Fibroblast of peridontal ligament (primary cell): ENCODE results near the gene BBC3.

ENCODE experiments used
- DNase-seq: peaks from one replicate; pipeline ENCODE4 v3.0.0-alpha.2; 2010; ENCODE audit errors: extremely low read depth

The BBC3 gene

GRCh38 chr19:47195434-47195833 is 35.6 kb downstream of the BBC3 start:
- DNase-seq: no peak

DNA sequence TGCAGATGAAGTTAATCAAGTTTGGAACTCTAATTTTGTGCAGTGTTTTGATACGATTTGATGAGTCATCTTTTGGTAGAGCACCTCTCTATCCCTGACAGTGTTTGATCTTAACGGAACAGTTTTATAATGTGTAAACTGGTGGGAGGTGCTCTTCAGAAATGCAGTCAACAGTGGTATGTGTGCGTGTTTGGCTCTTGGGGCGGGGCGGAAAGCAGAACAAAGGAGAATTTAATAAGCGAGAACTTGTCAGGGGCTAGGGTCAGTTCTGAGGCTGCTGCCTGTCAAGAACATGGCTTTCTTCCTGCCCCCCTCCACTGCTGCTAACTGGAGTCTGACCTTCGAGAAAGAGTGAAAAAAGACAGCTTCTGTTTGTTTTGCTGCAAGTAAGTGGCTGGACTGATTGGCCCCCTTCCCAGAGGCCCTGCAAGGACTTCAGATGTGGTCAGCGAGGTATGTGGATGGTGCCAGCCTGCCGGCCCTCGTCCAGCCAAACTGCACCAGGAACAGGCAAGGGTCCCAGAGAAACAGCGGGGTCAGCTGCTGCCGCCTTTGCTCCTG is 40.8 kb downstream of the BBC3 start:
- peak; percentile 74 for DNase-seq

DNA sequence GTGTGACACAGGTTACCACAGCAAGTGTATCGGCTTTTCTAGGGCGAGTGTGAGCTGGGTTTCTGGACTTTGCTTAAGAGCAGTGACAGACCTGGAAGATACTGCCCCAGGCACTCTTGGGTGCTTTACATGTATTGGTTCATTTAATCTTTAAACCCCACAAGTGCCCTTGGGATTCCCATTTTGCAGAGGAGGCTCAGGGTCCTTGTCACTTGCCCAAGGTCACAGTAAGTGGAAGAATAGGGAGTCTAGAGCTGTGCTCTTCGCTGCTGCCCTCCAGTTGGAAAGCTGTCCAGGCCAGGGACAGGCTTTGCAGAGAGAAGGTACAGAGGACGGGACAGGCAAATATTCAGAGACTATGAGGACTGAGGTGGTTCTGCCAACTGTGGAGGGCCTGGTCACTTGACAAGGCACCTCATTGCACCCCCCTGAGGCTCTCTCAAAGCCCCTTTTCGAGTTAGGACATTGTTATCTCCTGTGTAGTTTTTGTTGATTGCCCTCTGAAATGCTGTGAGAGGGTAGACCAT is 42.4 kb downstream of the BBC3 start:
- DNase-seq: no peak

GRCh38 chr19:47187797-47188196 is 43.2 kb downstream of the BBC3 start:
- DNase-seq: no peak

DNA sequence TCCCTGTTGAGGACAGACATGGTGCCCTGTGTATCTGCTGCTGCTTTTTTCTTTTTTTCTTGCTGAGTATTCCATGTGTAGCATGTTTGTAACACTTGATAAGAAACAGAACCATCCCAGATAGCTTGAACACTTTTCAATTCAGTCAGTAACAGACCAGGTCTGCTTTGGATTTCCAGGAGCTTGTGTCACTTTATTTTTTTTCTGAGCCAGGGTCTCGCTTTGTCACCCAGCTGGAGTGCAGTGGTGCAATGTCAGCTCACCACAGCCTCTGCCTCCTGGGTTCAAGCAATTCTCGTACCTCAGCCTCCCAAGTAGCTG is 43.7 kb downstream of the BBC3 start:
- no peak for DNase-seq

GRCh38 chr19:47186446-47187334 is 44.3 kb downstream of the BBC3 start:
- no peak for DNase-seq

DNA sequence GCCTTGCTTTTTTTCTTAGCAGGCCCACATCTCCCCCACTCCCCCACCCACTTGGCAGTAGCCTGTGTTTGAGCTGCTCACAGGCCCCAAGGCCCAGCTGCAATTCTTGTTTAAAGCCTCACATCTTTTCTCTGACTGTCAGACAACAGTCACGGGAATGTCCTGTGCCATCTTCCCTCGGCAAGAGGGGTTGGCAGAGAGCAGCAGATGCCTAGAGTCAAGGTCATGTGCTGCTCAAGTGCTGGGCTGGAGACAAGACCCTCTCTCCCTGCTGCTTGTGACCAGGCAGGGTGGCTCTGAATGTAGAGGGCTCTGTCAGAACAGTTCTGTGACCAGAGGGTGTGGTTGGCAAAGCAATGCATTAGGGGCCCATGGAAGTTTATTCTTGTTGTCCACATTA is 47.4 kb downstream of the BBC3 start:
- no peak for DNase-seq

DNA sequence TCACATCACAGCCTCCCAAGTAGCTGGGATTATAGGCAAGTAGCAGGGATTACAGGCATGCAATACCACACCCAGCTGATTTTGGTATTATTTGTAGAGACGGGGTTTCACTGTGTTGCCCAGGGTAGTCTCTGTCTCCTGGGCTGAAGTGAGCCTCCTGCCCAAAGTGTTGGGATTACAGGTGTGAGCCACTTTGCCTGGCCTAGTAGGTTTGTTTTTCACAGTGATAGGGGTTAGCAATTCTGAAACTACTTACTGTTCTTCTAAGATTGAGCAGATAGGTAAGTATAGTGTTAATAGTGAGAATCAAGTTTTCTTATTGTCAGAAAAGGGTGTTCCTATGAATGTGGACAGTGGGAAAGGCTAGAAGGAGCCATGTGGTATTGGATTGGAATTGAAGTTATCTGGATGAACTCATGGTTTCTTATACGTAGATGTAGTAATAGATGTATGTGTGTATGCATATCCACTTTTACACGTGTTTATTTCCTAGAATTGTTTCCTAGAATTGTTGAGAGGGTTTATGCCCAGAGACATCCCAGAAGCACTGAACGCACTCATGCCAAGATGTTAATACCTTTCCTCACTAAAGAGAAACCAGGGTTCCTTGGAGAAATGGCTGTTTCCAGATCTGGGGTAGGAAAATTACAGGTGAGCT is 51.2 kb downstream of the BBC3 start:
- no peak for DNase-seq

DNA sequence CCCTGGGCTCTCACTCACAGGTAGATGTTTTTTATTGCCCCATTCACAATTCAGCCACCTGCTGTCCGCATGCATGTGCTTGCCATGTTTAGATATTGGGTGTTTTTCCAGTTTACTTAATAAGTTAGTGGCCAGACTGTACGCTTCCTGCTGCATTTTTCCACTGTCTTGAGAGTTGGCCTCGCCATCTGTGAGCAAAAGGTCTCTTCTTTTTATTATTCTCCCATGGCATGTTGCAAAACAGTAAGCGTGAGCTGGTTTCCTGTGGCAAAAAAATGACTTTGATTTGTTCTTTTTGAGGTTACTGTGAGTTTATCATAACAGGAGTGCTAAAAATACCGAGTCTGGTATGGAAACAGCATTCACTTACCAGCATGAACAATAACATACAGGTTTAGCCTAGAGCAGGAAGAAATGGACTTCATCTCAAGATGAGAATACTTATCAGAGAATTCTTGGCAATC is 54.3 kb downstream of the BBC3 start:
- peak; percentile 88 for DNase-seq

GRCh38 chr19:47176071-47176626 is 54.9 kb downstream of the BBC3 start:
- peak; percentile 91 for DNase-seq

- no peak for DNase-seq
Measured at GRCh38 chr19:47172666-47173455, 58.1 kb downstream of the BBC3 start.
